ENCODE data around the gene SFMBT1.
A peak's percentile ranks its signal among the peaks of the same experiment; 100 is the strongest.

Gene SFMBT1

GRCh38 chr3:53078656-53079055 lies 32.8 kb upstream of the SFMBT1 start:
- peaks cover 9% of the 10 kb centered on the region for H3K4me1 Mint-ChIP-seq
- ATAC-seq: no peak
- H3K27me3 Mint-ChIP-seq: no peaks in the 10 kb centered on the region
- H3K9me3 Mint-ChIP-seq: no peaks in the 10 kb centered on the region
- no peak for DNase-seq
- no peak overlapping the region for H3K4me3 Mint-ChIP-seq
- H3K27ac Mint-ChIP-seq: no peak overlapping the region

GRCh38 chr3:53077476-53078220 lies 31.8 kb upstream of the SFMBT1 start:
- no peaks in the 10 kb centered on the region for H3K27me3 Mint-ChIP-seq
- ATAC-seq: no peak
- H3K27ac Mint-ChIP-seq: no peak overlapping the region
- no peak for DNase-seq
- H3K9me3 Mint-ChIP-seq: no peaks in the 10 kb centered on the region
- H3K4me3 Mint-ChIP-seq: no peak overlapping the region
- H3K4me1 Mint-ChIP-seq: peaks cover 19% of the 10 kb centered on the region

GRCh38 chr3:53075743-53076140 lies 29.9 kb upstream of the SFMBT1 start:
- DNase-seq (no peak), ATAC-seq (no peak)
- H3K27ac Mint-ChIP-seq: no peak overlapping the region
- H3K9me3 Mint-ChIP-seq: no peaks in the 10 kb centered on the region
- peaks cover 30% of the 10 kb centered on the region for H3K4me1 Mint-ChIP-seq
- no peak overlapping the region for H3K4me3 Mint-ChIP-seq
- no peaks in the 10 kb centered on the region for H3K27me3 Mint-ChIP-seq

GRCh38 chr3:53074761-53075742 lies 29.2 kb upstream of the SFMBT1 start:
- DNase-seq (no peak), ATAC-seq (no peak)
- no peaks in the 10 kb centered on the region for H3K27me3 Mint-ChIP-seq
- H3K9me3 Mint-ChIP-seq: no peaks in the 10 kb centered on the region
- peaks cover 30% of the 10 kb centered on the region for H3K4me1 Mint-ChIP-seq
- H3K4me3 Mint-ChIP-seq: no peak overlapping the region
- peak overlapping the region in 1 of 2 donors; percentile 78 for H3K27ac Mint-ChIP-seq

- H3K4me1 Mint-ChIP-seq: peaks cover 30% of the 10 kb centered on the region
- H3K4me3 Mint-ChIP-seq: no peak overlapping the region
- ATAC-seq (no peak), DNase-seq (no peak)
- no peaks in the 10 kb centered on the region for H3K9me3 Mint-ChIP-seq
- no peaks in the 10 kb centered on the region for H3K27me3 Mint-ChIP-seq
- H3K27ac Mint-ChIP-seq: peak overlapping the region; percentile 70 to 78
Measured at GRCh38 chr3:53074366-53074696, 28.5 kb upstream of the SFMBT1 start.

- DNase-seq: no peak
- no peak for ATAC-seq
- H3K4me3 Mint-ChIP-seq: peak overlapping the region; percentile 90 to 91
- H3K9me3 Mint-ChIP-seq: no peaks in the 10 kb centered on the region
- H3K27me3 Mint-ChIP-seq: no peaks in the 10 kb centered on the region
- H3K4me1 Mint-ChIP-seq: peaks cover 30% of the 10 kb centered on the region
- H3K27ac Mint-ChIP-seq: peak overlapping the region; percentile 98 to 99
Measured at GRCh38 chr3:53073553-53074365, 27.9 kb upstream of the SFMBT1 start.

- Mint-ChIP-seq H3K27ac (peak overlapping the region; percentile 98 to 99), H3K4me3 (peak overlapping the region; percentile 90 to 91)
- peak; percentile 93 for ATAC-seq
Measured at GRCh38 chr3:53072653-53073552, 27.0 kb upstream of the SFMBT1 start.

GRCh38 chr3:53071882-53072431 lies 26.1 kb upstream of the SFMBT1 start:
- Mint-ChIP-seq H3K27me3 (no peaks in the 10 kb centered on the region), H3K9me3 (no peaks in the 10 kb centered on the region), H3K27ac (peak overlapping the region in 1 of 2 donors; percentile 98), H3K4me3 (peak overlapping the region; percentile 90 to 91), H3K4me1 (peaks cover 30% of the 10 kb centered on the region)
- ATAC-seq (no peak), DNase-seq (no peak)

More at GRCh38 chr3:53072653-53073552, 27.0 kb upstream of the SFMBT1 start:
- Mint-ChIP-seq H3K4me1 (peaks cover 30% of the 10 kb centered on the region), H3K9me3 (no peaks in the 10 kb centered on the region), H3K27me3 (no peaks in the 10 kb centered on the region)
- DNase-seq: peak; percentile 90 to 95

GRCh38 chr3:53069422-53070068 lies 23.7 kb upstream of the SFMBT1 start:
- Mint-ChIP-seq H3K9me3 (no peaks in the 10 kb centered on the region), H3K27ac (no peak overlapping the region), H3K4me1 (peaks cover 30% of the 10 kb centered on the region), H3K27me3 (peaks cover 7% of the 10 kb centered on the region), H3K4me3 (no peak overlapping the region)
- no peak for ATAC-seq
- no peak for DNase-seq

- Mint-ChIP-seq H3K9me3 (no peaks in the 10 kb centered on the region), H3K27ac (no peak overlapping the region), H3K4me3 (no peak overlapping the region), H3K27me3 (peaks cover 7% of the 10 kb centered on the region), H3K4me1 (peaks cover 17% of the 10 kb centered on the region)
- DNase-seq: no peak
- ATAC-seq: no peak
Measured at GRCh38 chr3:53068176-53068575, 22.3 kb upstream of the SFMBT1 start.

GRCh38 chr3:53067567-53067966 lies 21.7 kb upstream of the SFMBT1 start:
- peaks cover 7% of the 10 kb centered on the region for H3K27me3 Mint-ChIP-seq
- H3K27ac Mint-ChIP-seq: no peak overlapping the region
- no peaks in the 10 kb centered on the region for H3K9me3 Mint-ChIP-seq
- no peak for DNase-seq
- peaks cover 11% of the 10 kb centered on the region for H3K4me1 Mint-ChIP-seq
- H3K4me3 Mint-ChIP-seq: no peak overlapping the region
- ATAC-seq: no peak

- H3K4me3 Mint-ChIP-seq: no peak overlapping the region
- H3K27me3 Mint-ChIP-seq: peaks cover 7% of the 10 kb centered on the region
- DNase-seq (no peak), ATAC-seq (no peak)
- no peaks in the 10 kb centered on the region for H3K9me3 Mint-ChIP-seq
- no peaks in the 10 kb centered on the region for H3K4me1 Mint-ChIP-seq
- H3K27ac Mint-ChIP-seq: peak overlapping the region in 1 of 2 donors; percentile 84
Measured at GRCh38 chr3:53065841-53066480, 20.1 kb upstream of the SFMBT1 start.

- no peak overlapping the region for H3K4me3 Mint-ChIP-seq
- H3K27ac Mint-ChIP-seq: no peak overlapping the region
- no peaks in the 10 kb centered on the region for H3K9me3 Mint-ChIP-seq
- DNase-seq (no peak), ATAC-seq (no peak)
- H3K4me1 Mint-ChIP-seq: no peaks in the 10 kb centered on the region
- H3K27me3 Mint-ChIP-seq: peaks cover 7% of the 10 kb centered on the region
Measured at GRCh38 chr3:53062905-53063304, 17.0 kb upstream of the SFMBT1 start.
